ENCODE results near the gene RSU1.

- TF ChIP-seq, protein P1, sequence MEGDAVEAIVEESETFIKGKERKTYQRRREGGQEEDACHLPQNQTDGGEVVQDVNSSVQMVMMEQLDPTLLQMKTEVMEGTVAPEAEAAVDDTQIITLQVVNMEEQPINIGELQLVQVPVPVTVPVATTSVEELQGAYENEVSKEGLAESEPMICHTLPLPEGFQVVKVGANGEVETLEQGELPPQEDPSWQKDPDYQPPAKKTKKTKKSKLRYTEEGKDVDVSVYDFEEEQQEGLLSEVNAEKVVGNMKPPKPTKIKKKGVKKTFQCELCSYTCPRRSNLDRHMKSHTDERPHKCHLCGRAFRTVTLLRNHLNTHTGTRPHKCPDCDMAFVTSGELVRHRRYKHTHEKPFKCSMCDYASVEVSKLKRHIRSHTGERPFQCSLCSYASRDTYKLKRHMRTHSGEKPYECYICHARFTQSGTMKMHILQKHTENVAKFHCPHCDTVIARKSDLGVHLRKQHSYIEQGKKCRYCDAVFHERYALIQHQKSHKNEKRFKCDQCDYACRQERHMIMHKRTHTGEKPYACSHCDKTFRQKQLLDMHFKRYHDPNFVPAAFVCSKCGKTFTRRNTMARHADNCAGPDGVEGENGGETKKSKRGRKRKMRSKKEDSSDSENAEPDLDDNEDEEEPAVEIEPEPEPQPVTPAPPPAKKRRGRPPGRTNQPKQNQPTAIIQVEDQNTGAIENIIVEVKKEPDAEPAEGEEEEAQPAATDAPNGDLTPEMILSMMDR (IDR thresholded peaks at IDR 0.05; ENCODE audit: low read length): no peak
- TF ChIP-seq EZH2 (IDR thresholded peaks at IDR 0.05; ENCODE audit: borderline replicate concordance, low read length): no peak
These were observed 72.2 kb downstream of the RSU1 start for GRCh38 chr10:16745061-16745460.

Data from OCI-LY1 (cell line).